GM18508 (cell line): ENCODE measurements around the gene BCAS3.

Experiments used
- ATAC-seq: cut with Tn5 transposase; IDR thresholded peaks from one replicate; pipeline ENCODE4 v1.9.1; 2021; ENCODE audit warnings: moderate number of reproducible peaks; ENCODE audit not compliant: insufficient read depth, unreplicated experiment

Gene BCAS3

DNA sequence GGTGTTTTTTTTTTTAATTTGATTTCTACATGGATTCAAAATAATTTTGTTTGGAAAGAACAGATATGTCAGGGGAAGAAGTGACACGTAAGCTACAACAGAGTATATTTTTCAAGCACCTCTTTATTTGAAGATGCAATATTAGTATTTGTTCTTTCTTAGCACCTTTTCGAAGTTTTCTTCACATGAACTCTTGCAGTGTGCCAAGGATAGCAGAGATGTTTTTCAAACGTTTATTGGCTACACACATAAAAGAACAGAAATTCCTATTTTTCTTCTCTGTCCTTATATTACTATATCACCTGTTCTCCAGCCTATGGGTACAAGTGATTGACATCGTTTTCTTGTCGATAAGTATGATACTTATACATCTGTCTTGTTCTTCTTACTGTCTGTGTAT, 529.3 kb downstream of the BCAS3 start:
- no peak for ATAC-seq

DNA sequence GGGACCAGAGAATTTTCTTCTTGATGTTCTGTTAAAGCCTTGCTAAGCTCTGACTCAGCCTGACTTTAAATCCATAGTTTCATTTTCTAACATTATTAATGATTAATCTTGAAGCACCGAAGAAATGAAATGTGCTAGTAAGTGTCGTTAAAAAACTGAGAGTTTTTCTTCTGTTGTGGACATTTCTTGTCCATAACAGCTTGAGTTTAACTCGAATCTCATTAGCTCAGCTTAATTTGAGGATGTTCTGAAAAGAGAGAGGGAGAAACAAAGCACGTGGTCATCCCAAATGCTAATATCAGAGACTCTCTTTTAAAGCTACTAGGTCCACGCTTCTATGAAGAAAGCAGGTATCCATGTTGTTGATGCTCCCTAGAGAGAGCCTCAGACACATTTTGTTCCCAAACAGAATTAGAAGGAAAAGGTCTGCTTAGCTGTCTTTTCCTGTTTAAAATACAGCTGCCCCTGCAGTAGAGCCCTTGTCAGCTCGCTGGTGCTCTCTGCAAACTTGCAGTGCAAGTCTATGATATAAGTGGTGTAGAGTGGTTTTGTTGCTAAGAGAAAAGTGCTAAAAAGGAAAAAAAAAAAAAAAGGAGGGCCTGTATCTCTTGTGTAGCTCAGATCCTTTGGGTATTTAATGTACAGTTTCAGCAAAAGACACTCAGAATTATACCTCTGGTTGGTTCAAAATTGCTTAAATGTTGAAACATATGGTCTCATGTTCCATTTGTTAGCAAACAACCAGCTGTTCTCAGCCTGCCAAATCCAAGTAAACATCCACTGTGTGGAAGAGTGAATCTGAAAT, 530.9 kb downstream of the BCAS3 start:
- ATAC-seq = no peak

DNA sequence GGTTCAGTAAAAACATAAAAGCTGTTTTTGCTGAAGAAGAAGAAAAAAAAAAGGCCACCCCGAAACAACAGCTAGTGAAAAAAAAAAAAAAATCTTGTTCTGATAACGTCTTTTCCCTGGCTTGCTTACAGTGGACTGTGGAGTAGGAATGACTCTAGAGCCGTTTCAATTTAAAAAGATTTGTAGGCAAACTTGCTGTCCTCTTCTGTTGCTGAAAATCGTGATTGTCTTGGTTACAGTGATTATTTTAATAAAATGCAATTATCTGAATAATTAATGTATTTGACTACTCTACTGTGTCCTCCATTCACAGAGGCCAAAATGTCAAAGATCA, 531.4 kb downstream of the BCAS3 start:
- no peak for ATAC-seq

DNA sequence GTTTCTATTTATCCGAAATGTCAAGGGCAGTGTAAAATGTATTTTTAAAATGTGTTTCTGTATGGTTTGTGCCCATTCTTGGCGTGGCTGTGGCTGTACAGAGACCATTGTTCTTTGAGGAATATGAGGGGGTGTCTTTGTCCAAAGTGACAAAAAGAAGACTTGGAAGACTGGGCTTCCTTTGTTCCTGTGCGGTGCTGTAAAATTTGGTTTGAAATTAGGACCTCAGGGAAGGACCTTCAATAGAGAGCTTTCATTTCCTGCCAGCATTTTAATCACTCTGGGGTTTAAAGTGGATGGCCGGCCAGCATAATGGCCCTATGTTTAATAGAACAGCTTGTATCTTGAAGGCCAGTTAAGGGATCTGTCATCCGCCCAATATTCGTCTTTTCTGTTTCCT, 531.9 kb downstream of the BCAS3 start:
- ATAC-seq = no peak

DNA sequence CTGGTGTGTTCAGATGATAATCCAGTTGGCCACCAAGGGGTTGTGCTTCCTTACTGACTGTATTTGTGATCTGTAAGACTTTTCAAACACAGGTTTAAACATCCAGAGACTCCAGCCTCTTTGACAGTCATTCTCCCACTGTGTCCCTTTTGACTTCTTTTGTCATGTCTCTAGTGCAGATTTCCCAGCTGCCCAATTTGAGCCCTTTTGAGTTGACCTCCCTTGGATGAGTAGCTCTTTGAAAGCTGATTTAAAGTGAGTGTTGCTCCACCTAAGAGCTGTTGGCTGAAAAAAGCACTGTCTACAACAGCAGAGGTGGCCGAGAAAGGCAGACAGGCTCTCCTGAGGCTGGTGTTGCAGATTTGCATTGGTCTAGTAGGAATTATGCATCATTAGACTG, 533.6 kb downstream of the BCAS3 start:
- no peak for ATAC-seq

DNA sequence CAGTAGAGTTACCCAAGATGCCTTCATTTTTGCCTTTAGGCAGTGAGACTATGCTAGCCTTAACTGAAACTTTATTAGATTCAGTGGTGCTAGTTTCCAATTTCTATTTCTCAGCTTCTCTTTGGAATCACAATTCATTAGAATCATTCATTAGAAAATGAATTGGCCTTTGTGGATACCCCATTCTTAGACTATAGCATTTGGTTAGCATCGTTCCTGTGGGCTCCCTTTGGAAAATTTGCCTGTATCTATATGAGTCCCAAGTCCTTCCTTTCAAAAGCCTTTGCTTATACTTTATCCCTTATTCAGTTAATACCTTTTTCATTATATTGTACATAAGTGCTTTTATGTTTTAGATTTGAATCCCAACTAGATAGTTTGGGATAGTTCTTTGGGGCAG, 535.0 kb downstream of the BCAS3 start:
- ATAC-seq = no peak

DNA sequence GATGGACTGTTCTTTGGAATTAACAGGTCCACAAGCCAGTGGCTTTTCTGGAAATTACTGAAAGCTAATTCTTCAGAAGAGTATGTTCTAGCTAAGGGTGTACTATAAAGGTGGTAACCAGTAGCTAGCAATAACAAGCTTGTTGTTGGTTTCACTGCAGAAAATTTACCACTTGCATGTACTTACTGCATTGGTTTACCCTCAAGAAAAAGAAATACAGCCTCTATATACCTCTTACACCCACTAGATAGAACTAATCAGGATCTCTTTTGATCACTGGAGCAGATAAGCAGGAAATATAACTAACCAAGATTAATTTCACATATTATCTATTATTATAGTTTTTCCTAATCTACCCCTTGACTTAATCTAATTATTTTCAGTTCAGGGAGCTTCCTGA, 537.1 kb downstream of the BCAS3 start:
- ATAC-seq = no peak

DNA sequence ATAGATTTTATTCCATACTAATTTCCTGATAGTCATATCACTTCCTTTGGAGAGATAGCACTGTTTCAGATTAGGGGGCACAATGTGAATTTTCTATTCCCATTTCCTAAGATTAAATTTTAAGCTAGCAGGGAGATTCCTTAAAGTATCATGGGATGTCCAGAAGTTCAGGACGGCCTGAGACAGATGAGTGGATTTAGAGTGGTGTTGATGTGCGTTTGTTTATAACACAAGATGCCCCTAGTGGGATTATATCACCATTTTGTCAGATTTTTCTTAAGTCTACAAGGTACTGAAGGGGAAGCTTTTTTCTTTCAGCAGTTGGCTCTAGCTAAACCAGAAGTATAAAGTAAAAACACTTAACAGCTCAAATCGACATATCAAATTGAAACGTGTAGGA, 538.4 kb downstream of the BCAS3 start:
- ATAC-seq = no peak

DNA sequence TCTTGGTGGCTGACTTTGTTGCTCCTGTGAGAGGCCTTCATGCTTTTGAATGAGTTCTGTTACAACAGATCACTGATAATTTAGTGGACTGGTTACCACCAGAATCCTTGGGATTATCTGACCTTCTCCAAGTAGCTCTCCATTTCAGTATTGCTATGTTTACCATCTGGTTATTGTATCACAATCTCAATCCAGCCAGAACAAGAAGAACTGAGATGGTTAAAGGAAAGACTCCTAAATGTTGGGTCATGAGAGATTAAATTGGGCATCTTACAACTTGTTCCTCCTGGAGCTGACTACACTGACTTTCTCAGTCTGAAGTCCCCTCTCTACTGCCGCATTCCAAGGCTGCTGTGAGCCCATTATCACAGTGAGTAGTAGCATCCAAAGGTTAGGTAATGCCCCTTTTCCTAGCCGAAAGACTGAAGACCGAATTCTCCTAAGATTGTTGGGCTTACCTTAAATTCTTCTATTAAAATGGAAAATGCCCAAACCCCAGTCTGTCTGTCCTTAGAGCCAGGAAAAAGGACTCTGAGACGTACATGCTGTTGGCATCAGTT, 540.3 kb downstream of the BCAS3 start:
- ATAC-seq = no peak

DNA sequence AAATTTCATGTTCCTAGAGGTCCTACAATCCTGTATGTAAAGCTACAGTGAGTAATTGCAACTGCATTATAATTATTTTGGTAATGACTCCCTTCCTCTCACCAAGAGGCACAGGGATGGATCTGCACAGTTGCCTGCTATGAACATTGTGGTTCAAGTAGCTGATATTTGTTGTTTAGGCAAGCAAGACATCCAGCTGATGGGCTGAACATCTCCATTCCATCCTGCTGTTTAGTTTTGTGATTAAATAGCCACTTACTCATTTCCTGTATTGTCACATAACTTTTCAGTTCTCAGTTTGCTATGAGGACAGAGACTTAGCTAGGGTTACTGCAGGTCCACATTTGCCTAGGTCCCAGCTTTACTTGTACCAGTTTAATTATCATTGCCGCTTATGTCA, 540.8 kb downstream of the BCAS3 start:
- no peak for ATAC-seq

DNA sequence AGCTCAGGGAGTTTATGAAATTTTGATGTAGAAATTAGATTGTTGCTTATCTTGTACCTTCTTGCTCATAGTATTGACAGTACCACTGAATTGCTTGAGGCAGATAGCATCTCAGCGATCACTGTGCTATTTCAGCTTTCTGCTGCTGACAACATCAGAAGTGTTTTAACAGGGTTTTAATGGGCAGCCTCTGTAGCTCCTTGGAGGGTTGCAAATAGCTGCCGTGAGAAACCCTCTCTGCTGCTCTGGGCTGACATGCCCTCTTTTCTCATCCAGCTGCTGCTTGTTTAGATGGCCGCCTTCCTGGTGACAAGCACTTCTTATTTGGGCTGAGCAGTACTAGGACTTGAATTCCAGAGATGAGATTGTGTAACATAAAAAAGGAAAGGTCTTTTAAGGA, 541.8 kb downstream of the BCAS3 start:
- ATAC-seq = no peak

DNA sequence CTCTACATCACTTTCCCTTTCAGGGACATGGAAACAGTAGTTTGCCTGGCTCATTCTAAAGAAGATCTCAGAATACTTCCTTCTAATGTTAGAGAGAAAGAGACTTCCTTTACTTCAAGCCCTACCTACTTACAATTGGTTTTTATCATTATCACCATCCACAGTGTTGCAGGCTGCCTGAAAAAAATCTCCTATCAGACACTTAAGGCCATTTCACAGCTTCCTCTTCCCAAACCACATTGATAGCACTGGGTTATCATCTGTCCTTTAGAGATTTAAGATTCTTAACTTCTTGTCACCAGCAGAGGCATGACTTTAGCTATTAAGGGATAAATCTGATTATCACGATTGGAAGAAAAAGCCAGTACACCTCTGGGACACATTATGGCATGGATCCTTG, 543.5 kb downstream of the BCAS3 start:
- no peak for ATAC-seq

DNA sequence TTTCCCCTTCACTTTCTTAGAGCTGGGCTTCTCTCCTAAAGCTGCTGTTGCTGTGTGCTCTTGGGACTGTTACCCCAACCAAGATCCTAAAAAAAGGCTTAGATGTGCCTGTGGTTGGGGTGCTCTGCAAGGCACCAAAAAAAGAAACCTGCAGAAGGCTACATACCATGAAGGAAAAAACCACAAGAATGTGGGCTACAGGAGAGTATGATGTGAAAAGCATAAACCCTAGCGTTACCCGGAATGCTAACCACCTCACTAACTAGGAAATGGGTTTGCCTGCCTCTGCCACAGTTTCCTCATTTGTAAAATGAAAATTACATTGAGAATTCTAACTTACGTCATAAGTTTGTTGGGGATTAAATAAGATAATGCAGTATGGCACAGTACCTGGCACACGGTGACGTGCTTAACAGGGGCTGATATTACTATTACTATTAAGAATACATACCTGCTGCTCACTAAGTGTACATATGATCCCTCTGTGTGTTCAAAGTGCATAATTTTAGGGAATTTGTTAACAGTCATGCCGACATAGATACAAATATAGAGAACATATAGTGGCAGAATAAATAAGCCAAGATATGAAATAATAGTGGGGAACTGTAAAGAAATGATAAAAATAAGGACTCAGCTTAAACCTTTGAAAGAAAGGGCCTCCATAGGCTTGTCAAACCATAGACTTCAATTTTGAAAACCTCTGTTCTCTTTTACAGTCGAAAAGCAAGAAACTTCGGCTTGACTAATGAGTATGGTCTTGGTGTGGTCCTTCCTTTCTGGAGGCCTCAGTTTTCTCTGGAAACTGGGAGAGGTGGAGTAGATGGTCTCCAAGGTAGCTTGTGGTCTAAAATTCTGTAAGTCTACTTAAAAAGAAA, 544.2 kb downstream of the BCAS3 start:
- ATAC-seq = no peak

DNA sequence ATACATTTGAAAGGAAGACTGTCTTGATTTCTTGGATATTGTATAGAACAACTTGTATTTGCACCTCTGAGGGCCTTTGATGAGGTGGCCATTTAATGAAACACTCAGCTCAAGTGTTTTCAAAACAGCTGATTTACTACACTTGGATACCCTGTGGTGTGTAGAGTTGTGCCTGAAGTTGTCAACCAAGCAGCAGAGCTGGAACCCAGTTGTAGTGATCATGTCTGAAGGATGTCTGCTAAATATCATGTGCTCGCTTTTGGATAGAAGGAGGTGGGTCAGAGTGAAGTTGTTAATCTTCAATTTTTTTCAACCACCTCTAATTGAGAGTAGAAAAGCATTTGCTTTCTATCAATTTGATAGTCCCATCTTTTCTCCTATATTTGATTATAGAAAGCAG, 546.1 kb downstream of the BCAS3 start:
- ATAC-seq = no peak

DNA sequence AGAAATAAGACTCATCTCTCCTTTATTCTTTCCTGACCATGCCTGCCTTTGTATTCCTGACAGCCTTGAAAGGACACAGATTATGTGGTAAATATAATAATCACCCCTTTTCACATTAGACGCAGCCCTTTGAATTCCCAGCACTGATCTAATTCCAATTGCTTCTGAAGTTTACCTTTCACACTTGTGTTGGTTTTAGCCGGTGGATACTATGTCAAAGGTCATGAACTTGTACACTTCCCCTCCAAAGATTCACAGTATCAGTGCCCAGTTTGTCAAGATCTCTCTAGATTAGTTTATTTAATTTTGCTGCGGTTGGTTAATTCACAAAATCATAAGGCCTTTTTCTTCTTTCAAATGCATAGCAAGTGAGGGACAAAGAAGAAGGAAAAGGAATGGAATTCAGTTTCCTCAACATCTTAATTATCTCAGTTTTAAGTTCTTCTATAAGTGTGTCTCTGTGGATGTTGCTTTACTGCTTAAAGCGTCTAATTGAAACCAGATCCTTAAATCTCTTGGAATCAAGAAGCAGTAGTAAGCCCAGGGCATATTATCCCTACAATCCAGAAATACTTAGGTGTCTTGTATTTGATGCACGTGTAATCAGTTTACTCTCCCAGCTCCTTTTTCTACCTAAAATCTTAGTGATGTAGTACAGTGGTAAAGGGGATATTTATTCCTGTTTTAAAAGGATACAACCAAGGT, 547.7 kb downstream of the BCAS3 start:
- ATAC-seq = no peak

DNA sequence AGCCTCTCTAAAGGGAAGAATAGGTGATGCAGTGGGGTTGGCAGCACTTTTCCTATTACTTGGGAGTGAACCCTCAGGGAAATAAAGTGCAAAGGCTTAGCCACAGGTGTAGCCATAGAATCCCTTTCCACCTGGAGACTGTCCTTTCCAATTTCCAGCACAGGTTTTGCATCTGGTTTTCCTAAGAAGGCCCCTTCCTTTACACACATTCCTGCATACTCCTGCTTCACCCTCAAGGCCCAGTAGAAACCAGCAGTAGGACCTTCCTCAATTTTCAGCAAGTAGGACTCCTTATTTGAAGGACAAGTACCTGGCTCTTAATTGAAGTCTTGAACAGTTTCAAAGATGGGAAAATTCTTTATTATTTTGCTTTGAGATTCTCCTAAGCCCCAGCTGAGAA, 550.2 kb downstream of the BCAS3 start:
- ATAC-seq = no peak

DNA sequence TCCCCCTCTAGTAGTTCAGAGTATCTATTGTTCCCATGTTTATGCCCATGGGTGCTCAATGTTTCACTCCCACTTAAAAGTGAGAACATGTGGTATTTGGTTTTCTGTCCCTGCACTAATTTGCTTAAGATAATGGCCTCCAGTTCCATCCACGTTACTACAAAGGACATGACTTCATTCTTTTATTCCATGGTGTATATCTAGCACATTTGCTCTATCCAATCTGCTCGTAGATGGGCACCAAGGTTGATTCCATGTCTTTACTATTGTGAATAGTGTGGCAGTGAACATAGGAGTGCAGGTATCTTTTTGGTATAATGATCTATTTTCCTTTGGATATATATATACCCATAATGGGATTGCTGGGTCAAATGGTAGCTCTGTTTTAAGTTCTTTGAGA, 552.8 kb downstream of the BCAS3 start:
- ATAC-seq = no peak

DNA sequence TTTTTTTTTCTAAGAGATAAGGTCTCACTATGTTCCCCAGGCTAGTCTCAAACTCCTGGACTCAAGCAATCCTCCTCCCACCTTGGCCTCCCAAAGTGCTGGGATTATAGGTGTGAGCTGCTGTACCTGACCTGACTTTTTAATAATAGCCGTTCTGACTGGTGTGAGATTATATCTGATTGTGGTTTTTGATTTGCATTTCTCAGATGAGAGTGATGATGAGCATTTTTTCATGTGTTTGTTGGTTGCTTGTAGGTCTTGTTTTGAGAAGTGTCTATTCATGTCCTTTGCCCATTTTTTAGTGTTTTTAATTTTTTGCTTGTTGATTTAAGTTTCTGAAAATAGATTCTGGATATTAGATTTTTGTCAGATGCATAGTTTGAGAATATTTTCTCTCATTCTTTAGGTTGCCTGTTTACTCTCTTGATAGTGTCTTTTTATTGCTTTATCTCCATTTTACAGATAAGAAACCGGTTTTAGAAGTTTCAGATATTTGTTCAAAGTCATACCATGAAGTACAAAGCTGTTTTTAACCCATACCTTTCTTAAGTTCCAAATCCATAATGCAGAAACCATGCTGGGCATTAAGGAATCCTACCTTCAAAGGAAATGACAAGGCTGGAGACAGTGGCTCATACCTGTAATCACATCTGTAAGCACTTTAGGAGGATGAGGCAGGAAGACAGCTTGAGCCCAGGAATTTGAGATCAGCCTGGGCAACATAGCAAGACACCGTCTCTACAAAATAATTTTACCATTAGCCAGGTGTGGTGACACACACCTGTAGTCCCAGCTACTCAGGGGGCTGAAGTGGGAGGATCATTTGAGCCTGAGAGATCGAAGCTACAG, 553.5 kb downstream of the BCAS3 start:
- no peak for ATAC-seq

DNA sequence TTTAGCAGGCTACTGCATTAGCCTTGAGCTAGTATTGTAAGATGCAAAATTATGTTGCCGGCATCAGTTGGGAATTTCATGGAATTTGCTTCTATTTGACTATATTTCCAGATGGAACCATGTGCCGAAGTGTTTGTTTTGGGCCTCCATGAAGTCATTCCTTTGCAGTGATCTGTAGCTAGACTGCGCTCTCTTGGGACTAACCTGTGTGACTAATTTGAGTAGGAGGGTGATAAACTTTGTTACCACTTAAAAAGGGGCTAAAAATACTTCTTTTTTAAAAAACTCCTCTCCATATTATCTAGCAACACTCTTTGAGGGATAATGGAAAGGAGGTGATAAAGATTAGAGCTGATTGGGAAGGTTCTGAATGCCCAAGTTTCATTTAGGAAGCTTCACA, 555.2 kb downstream of the BCAS3 start:
- no peak for ATAC-seq
